Stimulated activated CD8-positive, alpha-beta memory T cell treated with anti-CD3 and anti-CD28 coated beads, Interleukin-12 subunit alpha, Interleukin-12 subunit beta, amount 100 ng/mL, for 24 hours (primary cell): ENCODE results near the gene MEF2A.
"Not testable (repeated sequence)": the region's sequence is repeated elsewhere in the genome, so short reads cannot be mapped to it uniquely, and the experiment has no call there.

Experiments
- DNase-seq: peaks from one replicate; pipeline ENCODE4 v3.0.0-alpha.2; 2020; ENCODE audit errors: extremely low read depth

Gene MEF2A

DNA sequence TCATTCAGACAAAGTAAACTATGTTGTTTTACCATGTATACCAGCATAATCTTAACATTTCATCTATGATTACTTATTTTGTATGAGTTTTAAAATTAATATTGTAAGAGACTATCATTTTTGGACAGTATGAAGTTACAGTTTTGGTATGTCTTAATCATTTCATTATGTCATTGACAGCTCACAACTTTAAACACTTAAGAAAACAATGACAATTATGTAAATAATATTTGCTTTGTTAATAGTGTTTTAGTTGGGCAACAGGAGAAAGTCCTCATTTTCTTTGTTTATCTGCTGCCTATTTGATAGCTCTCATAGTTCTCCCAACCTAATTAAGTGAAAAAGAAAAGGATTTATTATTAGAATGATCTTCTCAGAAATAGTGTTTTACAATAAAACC lies 80.2 kb downstream of the MEF2A start:
- no peak for DNase-seq

DNA sequence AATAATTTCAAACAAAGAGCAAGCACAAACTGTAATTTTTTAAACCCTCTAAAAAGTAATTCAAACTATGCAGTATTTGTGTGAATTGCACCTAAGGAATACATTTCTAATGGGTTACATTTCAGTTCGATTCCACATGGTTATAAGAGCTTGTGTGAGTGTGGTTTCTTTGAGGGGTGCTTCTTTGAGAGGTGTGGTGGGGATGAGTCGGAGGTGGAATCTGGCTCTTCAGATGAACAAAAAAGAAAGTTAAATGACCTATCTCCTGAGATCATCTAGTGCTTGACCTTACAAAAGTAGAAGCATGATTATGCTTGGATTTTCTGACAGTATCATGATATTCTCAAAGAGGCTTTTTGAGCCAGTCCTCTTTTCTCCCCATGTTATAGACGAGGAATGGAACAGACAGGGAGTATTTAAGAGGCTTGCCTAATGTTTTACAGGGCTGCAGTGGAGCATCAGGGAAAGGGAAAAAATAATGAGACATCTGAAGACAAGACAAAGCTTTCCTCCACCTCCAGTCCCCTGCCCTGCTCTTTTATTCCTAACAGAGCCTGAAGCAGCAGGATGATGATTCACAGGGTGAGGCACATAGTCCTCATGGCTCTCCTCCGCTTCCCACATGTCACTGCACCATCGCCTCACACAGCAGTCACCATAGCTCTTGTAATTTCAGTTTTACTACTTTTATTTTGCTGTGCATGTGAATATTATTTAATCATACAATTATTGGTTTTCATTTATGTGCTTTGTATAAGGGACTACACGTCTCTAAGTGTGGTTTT lies 85.4 kb downstream of the MEF2A start:
- DNase-seq, result no peak

DNA sequence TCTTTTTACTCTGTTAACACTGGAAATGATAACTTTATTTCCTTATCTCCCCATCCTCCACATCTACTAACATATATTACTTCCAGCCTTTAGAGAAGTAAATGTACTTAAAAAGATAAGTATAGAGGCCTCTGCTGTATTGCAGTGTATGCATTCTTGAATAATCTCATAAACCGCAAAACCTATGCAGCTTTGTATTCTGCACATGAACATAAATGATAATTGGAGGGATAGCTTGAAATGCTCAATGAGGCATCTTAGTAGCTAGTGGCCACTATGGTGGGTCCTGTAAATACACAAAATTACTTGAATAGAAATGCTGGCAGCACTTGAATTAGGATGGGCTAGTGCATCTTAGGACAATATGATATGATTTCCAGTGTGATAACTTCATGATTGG lies 90.4 kb downstream of the MEF2A start:
- DNase-seq, result no peak

DNA sequence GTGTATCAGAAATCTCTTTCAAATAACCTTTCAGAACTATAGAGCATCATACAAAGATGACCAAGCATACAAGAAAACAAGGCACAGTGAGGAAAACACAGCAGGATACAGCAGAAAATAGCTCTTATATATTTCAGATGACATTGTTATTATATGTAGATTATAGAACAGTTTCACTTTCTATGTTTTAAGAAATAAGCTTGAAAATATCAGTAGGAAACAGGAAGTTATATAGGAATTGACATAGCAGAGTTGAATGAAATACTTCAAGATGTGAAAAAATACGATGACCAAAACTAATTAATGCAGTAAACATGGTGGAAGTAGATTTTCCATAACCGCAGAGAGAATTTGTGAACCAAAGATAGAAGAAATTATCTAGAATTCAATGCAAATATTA lies 92.2 kb downstream of the MEF2A start:
- no peak for DNase-seq

DNA sequence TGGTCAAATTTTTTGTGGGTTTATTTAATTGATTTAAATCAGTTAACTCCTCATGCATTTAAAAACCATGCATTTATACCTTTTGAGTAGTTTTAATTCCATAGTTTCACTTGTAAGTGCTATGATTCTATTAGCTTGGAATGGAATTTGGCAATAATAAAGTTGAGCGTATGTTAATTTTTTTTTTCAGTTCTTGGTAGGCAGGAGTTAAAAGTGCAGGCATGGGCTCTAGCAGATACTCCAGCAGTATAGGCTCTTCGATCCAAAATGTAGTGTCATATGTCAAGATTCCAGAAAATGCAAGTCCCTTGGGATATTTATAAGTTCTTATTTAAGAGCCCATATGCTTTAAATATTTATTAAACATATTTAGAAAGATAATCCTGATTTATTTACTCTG lies 97.1 kb downstream of the MEF2A start:
- DNase-seq, result no peak

DNA sequence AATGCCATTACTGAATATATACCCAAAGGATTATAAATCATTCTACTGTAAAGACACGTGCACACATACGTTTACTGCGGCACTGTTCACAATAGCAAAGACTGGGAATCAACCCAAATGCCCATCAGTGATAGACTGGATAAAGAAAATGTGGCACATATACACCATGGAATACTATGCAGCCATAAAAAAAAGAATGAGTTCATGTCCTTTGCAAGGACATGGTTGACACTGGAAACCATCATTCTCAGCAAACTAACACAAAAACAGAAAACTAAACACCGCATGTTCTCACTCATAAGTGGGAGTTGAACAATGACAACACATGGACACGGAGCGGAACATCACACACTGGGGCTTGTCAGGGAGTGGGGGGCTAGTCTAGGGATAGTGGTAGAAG lies 100.3 kb downstream of the MEF2A start:
- DNase-seq, result not testable (repeated sequence)

DNA sequence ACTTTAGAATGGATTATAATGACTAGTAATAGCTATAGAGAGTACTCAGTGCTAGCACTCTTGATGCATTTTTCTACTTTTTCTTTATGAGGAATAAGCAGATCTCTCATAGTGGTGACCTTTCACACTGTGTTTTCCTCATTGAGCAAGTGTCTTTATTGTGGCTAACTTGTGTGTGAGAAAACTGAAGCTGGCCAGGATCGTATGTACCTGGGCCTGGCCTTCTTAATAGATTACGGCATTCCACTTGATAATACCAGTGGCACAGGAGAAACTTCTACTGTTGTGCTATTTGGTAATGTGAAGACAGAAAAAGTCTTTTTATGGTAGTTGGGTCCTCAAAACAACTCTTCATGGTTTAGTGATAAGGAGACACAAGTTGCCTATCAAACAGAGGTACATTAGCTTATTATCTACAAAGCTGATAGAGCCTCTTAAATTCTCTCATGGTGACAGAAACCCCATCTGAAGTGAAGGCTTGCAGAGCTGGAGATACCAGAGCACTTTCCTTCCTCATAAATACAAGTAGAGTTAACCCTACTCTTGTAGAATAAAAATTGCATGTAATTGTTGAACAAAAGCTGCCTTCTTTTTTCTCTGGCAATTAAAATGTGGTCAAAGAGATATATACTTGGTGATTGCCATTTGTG lies 102.9 kb downstream of the MEF2A start:
- DNase-seq, result no peak

DNA sequence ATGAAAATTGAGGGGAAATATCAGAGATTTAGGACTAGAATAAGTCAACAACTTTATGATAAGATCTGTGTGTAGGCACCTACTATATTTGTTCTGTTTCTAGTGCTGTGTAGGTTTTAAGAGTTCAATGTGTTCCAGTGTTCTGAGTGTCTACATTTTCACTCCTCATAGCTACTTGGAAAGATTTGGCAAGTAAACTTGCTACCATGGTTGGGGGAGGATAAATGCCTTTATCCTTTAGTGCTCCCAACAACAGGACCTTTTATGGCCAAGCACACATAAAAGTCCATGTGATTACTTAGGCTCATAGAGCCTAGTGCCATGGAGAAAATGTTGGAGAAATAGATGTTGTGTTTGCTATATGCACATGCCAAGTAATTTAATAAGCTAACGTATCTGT lies 103.5 kb downstream of the MEF2A start:
- DNase-seq, result no peak

DNA sequence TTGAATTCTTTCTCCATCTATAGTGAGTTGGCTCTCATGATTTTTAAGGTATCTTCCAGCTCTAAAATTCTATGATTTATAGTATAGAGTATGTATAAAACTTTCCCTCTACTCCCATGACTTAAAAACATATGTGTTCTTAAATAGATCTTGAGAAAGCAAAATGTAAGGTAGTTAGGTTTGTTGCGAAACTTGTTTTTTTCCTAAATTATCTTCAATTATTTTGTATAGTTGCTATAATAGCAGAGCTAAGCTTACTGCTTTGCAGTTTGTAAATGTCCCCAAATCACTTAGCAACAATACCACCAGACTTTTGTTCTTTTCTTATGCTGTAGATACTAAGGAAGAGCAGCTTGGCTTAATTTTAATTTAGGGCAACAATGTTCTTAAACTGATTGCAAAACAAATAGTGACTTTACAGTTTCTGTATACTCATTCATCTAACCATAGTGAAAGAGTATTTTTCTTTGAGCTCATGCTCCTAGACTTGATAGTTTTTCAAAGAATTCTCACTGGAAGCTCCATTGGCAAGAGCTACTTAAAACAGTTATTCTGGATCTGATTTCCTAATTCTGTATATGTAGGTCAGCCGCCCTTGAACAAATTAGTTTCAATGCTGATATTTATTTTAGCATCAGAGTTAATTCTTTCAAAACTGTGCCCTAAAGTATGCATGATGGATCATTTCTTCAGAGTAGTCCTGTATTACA lies 106.3 kb downstream of the MEF2A start:
- no peak for DNase-seq

DNA sequence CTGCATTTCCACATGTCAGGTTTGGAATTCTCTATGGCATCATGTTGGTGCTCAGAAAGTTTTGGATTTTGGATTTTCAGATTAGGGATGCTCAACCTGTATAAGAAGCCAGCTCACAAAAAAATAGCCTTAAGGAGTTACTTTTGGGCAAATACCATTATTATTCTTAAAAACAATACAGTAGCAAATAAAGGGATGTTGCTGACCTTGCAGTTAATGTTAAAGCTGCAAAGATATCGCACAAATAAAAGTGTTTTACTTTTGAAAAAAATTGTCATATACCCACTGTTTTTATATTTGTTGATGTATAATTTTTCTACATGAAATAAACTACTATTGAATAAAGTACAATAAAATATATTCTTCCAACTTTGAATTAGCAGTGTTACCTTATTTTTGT lies 107.3 kb downstream of the MEF2A start:
- DNase-seq, result no peak

DNA sequence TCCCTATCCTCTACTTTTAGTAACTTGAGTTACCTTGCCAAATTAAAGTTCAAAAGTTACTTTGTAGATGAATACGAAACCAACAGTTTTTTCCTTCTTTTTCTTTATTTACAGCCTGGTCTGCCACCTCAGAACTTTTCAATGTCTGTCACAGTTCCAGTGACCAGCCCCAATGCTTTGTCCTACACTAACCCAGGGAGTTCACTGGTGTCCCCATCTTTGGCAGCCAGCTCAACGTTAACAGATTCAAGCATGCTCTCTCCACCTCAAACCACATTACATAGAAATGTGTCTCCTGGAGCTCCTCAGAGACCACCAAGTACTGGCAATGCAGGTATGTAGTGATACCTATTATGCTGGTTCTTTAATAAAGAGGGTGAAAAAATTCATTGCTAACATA lies 108.5 kb downstream of the MEF2A start:
- DNase-seq, result no peak

DNA sequence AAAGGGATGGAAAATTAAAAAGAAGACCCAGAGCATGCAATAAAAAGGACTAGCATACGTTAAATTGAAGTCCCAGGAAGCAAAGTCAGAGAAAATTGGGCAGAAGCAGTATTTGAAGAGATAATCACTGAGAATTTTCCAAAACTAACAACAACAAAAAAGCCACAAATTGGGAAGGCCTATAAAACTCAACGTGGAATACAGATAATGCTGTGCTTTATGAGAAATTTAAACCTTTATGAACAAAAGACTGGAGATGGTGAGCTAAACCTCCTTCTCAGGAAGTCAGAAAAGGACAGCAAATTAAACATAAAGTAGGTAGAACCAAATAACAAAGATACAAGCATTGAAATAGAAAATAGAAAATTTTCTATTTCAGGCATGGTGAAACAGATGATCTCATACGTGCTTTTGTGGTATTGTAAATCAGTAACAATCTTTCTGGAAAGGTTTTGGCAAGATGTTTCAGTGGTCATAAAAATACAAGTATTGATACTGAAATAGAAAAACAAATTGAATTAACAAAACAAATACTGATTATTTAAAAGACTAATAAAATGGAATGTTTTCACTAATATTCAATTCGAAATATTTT lies 111.9 kb downstream of the MEF2A start:
- DNase-seq, result no peak

DNA sequence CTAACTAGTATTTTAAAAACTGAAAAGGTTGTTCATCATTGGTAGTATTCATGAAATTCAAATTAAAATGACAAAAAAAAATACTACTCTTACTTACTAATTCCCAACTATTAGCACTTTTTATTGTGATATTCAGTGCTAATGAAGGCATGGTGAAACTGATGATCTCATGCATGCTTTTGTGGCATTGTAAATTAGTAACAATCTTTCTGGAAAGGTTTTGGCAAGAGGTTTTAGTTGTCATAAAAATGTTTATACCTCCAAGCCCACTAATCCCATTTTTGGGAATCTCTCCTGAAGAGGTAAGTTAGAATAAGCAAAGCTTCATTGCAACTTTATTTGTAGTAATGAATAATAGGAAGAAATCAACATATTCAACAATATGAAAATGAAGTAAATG lies 114.5 kb downstream of the MEF2A start:
- DNase-seq, result no peak

DNA sequence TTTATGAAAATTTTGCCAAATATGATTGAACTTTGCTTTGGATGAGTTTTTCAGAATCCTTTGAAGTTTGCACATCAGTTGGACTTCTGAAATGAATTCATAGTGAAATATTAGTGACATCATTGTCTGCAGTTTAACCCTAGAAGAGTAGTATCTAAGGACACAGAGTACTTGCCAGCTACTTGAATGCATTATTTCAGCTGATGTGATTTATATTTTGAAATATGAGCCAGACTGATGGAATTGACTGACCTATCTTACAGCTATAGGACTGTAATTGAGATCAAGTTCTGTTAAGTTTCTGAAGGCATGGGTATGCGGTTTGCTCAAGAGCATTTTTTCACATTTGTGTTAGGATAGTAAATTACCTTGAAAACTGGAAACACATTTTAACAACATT lies 116.2 kb downstream of the MEF2A start:
- no peak for DNase-seq

DNA sequence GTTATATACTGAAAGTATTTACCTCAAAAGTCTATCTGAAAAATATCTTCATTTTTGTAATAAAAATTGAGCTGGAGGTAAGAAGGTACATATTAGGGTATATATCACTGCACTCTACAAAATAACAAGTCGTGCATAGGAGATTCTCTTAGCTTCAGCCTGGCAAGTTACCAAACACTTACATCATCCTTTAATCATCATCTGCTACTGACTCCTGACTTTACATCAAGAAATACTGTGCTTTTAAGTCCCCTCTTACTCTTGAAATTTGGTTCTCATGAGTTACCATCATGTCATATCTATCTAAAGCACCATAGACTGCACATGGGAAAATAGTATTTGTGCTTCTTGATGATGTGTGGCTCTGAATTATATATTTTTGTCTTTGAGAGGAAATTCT lies 116.7 kb downstream of the MEF2A start:
- DNase-seq, result no peak

DNA sequence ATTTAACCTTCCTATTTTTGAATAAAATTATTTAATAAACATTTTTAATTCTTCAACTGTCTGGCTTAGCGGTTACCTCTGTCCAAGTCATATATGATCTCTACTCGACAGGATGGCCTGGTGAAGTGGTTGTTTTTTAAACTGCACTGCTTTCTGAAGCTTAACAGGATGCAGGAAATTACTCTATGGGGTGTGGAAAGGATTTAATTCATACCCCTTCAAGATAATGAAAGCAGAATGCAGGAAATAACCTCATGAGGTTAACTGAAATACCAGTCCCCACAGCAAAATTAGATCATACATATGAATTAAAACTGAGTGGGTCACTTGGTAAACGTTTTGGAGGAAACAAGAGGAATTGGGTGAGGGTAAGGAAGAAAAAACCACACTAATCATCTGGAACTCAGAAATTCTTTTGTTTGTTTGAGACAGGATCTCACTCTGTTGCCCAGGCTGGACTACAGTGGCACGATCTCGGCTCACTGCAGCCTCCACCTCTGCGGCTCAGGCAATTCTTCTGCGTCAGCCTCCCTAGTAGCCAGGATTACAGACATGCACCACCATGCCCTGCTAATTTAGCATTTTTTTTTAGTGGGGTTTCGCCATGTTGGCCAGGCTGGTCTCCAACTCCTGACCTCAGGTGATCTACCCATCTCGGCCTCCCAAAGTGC lies 117.4 kb downstream of the MEF2A start:
- no peak for DNase-seq

DNA sequence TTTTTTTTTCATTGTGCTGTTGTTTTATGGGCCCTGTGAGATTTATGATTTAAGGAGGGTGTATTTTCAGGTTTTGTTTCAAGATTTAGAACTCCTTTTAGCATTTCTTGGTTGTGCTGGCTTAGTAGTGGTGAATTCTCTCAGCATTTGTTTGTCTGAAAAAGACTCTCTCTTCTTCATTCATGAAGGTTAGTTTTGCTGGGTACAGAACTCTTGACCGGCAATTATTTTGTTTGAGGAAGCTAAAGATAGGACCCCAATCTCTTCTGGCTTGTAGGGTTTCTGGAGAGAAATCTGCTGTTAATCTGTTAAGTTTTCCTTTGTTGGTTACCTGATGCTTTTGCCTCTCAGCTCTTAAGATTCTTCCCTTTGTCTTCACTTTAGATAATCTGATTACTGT lies 120.5 kb downstream of the MEF2A start:
- no peak for DNase-seq

DNA sequence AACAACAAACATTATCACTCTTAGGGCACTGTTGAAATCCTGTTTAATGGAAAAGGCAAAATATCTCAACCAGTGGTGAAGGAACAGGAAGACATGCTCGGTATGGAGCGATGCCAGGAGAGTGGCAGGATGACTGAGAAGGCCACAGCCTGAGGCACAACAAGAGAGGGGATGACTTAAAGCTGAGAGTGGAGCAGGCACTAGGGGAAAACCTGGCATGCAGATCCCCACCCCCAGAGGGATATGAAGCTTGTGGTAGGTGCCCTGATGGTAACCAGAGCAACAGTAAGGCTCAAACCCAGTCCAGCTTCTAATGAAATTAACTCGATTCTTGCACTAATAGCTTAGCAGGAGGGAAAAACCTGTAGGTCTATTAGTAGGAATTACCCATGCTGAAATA lies 127.0 kb downstream of the MEF2A start:
- no peak for DNase-seq

DNA sequence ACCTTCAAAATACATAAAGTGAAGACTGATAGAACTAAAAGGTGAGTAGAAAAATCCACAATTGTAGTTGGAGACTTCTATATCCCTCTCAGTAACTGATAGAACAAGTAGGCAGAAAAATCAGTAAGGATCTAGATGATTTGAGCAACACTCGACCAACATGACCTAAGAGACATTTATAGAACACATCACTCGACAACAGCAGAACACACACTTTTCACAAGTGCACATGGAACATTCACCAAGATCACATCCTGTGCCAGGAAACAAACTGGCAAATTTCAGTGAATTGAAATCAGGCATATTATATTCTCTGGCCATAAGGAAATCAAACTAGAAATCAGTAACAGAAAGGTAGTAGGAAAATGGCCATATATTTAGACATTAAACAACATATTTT lies 130.3 kb downstream of the MEF2A start:
- no peak for DNase-seq

DNA sequence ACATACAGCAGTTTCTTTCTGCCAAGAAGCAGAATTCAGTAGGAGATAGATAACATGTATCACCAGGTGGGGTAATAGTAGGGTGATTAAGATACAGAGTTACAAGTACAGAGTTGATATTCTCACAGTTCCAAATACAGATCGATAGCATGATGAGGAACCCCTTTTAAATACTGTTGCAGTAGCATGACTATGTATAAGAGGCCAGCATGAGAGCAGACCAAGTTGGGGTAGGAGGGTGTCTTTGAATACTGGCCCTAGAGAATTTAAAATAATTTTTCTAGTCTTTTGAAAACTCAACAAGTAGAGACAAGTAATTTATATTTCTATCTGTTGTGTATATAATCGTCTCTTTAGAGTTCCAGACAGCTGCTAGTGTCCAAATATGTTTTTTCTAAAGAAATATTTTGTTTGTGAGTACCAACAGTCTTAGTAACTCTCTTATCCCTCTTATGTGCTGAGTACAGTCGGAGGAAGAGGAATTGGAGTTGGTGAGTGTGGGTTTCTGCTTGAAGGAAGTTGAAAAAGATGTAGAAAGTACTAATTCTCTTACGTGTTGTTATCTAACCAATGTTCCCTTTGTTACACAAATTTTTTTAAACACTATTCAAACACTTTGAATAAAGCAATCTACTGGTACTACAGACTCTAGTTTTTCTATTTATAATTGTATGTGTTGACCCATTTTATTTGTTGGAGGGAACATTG lies 137.3 kb downstream of the MEF2A start:
- no peak for DNase-seq

DNA sequence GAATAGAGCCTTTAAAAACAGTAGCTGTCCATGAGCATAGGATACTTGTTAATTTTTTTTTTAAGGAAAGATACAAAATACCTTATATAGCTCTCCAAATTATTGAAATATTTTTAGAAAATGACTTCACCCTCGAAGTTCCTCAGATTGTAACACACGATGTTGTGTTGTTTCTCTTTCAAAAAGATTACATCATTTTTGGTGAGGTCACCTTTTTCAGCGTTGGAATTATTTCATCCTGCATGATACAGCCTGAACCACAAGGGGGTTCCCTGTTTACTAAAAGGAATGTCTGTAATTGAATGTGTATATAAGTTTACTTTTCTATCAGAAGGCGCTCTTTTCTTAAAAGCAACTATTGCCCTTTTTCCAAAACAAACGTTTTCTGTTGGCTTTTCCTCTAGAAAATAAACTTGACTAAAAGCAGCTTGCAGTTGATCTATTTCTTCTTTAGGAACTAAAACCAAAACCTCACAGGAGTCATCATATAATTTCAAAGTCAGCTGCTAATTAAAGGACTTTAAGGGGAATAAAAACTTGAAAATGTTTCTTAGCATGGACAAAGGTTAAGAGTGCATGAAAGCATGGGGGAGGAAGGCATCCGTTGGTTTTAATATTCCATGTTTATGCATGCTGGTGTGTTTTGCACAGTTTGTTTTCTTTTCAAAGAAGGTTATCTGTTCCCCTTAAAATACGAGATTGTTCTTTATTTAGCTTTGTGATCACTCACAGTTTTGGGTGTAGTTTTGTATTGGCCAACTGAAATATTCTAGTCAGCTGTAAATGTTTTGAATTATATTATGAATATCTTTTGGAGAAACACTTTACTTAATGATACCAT lies 138.0 kb downstream of the MEF2A start:
- no peak for DNase-seq
